Measurements from ENCODE around the gene FERMT1. TPM values are rescaled to one million over a fixed set of nuclear protein-coding genes. Genes with fewer than 3 reads are reported as not detected.

Gene FERMT1
- 10 to 100 TPM; 12.4 to 21.2 (median 16.2) TPM for total RNA-seq

DNA sequence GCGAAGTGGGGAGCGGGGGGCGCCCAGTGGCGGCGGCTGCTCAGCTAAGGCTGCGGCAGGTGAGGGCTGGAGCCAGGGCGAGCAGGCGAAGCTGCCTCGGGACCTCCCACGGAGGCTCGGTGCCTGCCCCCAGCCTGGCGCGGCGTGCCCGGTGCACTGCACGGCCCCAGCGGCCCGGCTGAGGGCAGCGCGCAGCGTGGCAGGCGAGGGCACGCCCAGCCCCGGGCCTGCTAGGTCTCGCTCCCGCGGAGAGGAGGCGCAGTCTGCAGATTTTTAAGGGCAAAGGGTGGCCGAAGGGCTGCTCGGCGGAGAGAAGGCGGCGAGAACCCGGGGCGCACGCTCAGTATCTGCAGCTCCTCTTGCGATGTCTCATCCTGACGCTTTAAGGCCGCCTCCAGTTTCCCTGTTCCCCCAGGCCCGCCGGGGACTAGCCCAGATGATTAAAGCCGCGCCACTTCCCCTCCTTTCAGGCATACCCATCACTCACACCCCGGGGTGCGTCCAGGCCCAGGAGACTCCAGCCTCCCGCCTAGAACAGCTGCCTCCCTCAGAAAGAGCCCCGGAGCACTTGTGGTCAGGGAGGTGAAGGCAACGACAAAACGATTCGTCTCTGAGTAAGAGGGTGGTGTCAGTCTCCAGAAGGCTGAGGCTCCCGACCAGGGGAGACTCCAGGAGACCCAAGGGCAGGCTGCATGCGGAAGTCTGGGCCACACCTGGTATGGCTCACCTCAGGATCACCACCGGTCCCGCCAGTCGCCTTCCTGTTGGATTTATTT is at the start of gene FERMT1:
FERMT1 (minus strand) TSS at position 158 of the 776 bp plus-strand sequence. CDS start 3,476 bp downstream, outside the sequence.
- Histone ChIP-seq H3K4me3 (peak within 1 kb of the TSS; percentile 26 to 62 (median 51)), H3K36me3 (no peaks in the 10 kb centered on the region), H3K4me1 (peaks cover 0 to 18% (median 0%) of the 10 kb centered on the region in 4 donors), H3K27me3 (no peaks in the 10 kb centered on the region), H3K9me3 (no peaks in the 10 kb centered on the region), H3K27ac (peak within 1 kb of the TSS; percentile 25 to 81 (median 70))
- DNase-seq: peak in 2 of 3 donors; percentile 73 to 86
- peak; percentile 61 to 79 for TF ChIP-seq POLR2A (IDR thresholded peaks at IDR 0.05)
- TF ChIP-seq, protein P1, sequence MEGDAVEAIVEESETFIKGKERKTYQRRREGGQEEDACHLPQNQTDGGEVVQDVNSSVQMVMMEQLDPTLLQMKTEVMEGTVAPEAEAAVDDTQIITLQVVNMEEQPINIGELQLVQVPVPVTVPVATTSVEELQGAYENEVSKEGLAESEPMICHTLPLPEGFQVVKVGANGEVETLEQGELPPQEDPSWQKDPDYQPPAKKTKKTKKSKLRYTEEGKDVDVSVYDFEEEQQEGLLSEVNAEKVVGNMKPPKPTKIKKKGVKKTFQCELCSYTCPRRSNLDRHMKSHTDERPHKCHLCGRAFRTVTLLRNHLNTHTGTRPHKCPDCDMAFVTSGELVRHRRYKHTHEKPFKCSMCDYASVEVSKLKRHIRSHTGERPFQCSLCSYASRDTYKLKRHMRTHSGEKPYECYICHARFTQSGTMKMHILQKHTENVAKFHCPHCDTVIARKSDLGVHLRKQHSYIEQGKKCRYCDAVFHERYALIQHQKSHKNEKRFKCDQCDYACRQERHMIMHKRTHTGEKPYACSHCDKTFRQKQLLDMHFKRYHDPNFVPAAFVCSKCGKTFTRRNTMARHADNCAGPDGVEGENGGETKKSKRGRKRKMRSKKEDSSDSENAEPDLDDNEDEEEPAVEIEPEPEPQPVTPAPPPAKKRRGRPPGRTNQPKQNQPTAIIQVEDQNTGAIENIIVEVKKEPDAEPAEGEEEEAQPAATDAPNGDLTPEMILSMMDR (IDR thresholded peaks at IDR 0.05): peak in 3 of 6 experiments; percentile 39 to 48 (median 44)

DNA sequence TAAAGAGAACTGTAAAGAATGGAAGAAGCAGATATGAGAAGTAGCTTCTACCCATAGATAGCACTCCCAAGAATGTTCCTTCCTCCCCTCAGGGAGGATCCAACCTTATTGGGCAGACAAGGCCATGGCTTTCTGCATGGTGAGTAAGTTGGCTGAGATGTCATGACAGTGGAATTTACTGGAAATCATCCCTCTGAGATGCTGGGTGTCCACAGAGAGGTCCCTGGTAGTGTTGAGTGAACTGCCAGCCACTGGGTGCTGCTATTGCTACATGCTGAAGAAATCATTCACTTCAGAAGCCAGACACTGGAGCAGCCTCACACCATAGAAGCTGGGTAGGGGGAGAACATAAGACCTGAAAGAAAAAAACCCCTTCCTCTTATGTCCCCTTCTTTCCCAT is 46.4 kb upstream of the FERMT1 start:
- H3K4me3 ChIP-seq: no peak overlapping the region
- DNase-seq: no peak
- no peak for TF ChIP-seq POLR2A (IDR thresholded peaks at IDR 0.05)
- TF ChIP-seq, protein P1 (IDR thresholded peaks at IDR 0.05): no peak
- H3K9me3 ChIP-seq: no peaks in the 10 kb centered on the region
- H3K36me3 ChIP-seq: no peaks in the 10 kb centered on the region
- no peak overlapping the region for H3K27ac ChIP-seq
- no peaks in the 10 kb centered on the region for H3K27me3 ChIP-seq
- H3K4me1 ChIP-seq: no peaks in the 10 kb centered on the region

DNA sequence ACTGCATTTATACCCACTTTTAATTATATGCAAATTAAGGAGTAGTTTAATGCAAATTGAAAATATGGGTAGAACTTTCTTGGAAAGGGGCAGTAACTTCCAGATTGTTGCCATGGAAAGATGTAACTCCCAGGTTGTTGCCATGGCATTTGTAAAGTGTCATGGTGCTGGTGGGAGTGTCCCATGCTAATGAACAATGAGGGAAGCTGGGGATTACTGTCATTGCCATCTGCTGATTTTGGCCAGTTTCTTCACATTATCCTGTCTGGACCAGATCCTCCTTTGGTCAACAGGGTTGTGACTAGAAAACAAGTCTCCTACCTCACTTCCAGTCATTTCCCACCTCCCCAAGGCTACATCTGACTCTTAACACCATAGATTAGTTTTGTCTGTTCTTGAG is 45.4 kb upstream of the FERMT1 start:
- TF ChIP-seq, protein P1 (IDR thresholded peaks at IDR 0.05): no peak
- TF ChIP-seq POLR2A (IDR thresholded peaks at IDR 0.05): no peak
- no peak overlapping the region for H3K27ac ChIP-seq

DNA sequence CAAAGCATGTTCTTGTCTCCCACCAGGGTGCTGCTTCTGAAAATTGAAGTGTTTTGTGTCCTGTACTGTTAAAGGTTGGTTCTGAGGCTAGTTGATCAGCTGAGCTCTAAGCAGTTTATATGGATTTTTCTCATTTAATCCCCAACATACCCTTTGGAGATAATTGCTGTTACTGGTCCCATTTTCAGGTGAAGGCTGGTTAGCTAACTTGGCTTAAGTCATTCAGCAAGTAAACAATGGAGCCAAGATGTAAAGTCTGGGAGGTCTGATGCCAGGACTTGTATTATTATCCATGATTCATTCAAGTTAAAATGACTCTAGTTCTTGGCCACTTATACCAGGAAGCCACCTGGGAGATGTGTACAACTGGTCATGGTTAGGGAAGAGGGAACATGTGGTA is 42.5 kb upstream of the FERMT1 start:
- no peak overlapping the region for H3K27ac ChIP-seq
- no peaks in the 10 kb centered on the region for H3K9me3 ChIP-seq
- no peaks in the 10 kb centered on the region for H3K4me1 ChIP-seq
- DNase-seq: no peak
- H3K27me3 ChIP-seq: no peaks in the 10 kb centered on the region
- no peak overlapping the region for H3K4me3 ChIP-seq
- TF ChIP-seq, protein P1 (IDR thresholded peaks at IDR 0.05): no peak
- no peak for TF ChIP-seq POLR2A (IDR thresholded peaks at IDR 0.05)
- H3K36me3 ChIP-seq: no peaks in the 10 kb centered on the region

More for the DNA sequence above, 45.4 kb upstream of the FERMT1 start:
- no peak overlapping the region for H3K4me3 ChIP-seq
- H3K4me1 ChIP-seq: no peaks in the 10 kb centered on the region
- no peaks in the 10 kb centered on the region for H3K9me3 ChIP-seq
- no peaks in the 10 kb centered on the region for H3K36me3 ChIP-seq
- DNase-seq: no peak
- no peaks in the 10 kb centered on the region for H3K27me3 ChIP-seq

- TF ChIP-seq, protein P1 (IDR thresholded peaks at IDR 0.05): no peak
- no peak for TF ChIP-seq POLR2A (IDR thresholded peaks at IDR 0.05)
- Histone ChIP-seq H3K27ac (no peak overlapping the region), H3K36me3 (no peaks in the 10 kb centered on the region), H3K4me1 (no peaks in the 10 kb centered on the region), H3K9me3 (no peaks in the 10 kb centered on the region), H3K27me3 (no peaks in the 10 kb centered on the region), H3K4me3 (no peak overlapping the region)
- no peak for DNase-seq
These were observed 41.9 kb upstream of the FERMT1 start for GRCh38 chr20:6164421-6165341.
